Fibroblast of pulmonary artery (primary cell): ENCODE measurements around the gene ZNRF3.

Experiments
- DNase-seq: peaks from one replicate; pipeline ENCODE4 v3.0.0-alpha.2; 2010; ENCODE audit warnings: low read depth
- H3K4me3 ChIP-seq: replicated peaks from 2 replicates; pipeline ENCODE4 v1.5.1; 2011; ENCODE audit warnings: low read depth, mild to moderate bottlenecking, control low read depth, low read length, moderate library complexity
- TF ChIP-seq, protein P1 (sequence below): IDR thresholded peaks from 2 replicates; pipeline ENCODE4 v1.5.1; 2011; ENCODE audit warnings: mild to moderate bottlenecking, control low read depth, low read length, inconsistent platforms; ENCODE audit errors: missing control alignments

Gene ZNRF3

DNA sequence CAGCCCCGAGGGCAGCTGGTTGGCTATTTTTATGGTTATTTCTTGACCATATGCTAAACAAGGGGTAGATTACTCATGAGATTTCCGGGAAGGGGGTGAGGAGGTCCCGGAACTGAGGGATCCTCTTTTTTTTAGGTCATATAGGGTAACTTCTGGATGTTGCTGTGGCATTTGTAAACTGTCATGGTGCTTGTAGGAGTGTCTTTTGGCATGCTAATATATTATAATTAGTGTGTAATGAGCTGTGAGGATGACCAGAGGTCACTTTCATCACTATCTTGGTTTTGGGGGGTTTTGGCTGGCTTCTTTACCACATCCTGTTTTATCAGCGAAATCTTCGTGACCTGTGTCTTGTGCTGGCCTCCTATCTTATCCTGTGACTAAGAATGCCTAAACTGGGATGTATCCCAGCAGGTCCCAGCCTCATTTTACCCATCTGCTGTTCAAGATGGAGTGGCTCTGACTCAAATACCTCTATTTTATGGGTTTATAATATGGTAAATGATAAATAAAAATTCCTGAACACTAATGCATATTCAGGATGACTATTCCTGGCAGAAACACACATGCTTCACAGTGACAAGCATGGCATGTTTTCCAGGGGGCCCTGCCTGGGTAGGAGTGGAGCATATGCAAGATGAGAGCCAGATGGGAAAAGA, 200.7 kb downstream of the ZNRF3 start:
- TF ChIP-seq, protein P1, sequence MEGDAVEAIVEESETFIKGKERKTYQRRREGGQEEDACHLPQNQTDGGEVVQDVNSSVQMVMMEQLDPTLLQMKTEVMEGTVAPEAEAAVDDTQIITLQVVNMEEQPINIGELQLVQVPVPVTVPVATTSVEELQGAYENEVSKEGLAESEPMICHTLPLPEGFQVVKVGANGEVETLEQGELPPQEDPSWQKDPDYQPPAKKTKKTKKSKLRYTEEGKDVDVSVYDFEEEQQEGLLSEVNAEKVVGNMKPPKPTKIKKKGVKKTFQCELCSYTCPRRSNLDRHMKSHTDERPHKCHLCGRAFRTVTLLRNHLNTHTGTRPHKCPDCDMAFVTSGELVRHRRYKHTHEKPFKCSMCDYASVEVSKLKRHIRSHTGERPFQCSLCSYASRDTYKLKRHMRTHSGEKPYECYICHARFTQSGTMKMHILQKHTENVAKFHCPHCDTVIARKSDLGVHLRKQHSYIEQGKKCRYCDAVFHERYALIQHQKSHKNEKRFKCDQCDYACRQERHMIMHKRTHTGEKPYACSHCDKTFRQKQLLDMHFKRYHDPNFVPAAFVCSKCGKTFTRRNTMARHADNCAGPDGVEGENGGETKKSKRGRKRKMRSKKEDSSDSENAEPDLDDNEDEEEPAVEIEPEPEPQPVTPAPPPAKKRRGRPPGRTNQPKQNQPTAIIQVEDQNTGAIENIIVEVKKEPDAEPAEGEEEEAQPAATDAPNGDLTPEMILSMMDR, result no peak
- no peak overlapping the region for H3K4me3 ChIP-seq
- no peak for DNase-seq

DNA sequence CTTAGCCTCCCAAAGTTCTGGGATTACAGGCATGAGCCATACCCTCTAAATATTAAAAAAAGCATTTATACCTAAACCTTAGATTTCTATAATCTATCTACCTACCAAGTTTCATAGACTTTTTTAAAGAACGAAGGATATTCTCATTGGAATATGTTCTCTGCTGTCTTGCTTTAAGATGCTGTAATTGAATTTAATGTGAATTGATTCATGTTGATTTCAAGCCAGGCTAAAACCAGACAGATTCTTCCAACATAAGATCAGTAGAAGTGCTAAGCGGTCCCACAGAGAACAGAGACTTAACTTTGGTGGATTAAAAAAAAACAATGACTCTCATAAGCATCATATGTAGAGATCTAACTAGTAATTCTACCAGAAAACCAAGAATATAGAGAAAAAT, 203.6 kb downstream of the ZNRF3 start:
- no peak overlapping the region for H3K4me3 ChIP-seq
- TF ChIP-seq, protein P1, result no peak
- no peak for DNase-seq

DNA sequence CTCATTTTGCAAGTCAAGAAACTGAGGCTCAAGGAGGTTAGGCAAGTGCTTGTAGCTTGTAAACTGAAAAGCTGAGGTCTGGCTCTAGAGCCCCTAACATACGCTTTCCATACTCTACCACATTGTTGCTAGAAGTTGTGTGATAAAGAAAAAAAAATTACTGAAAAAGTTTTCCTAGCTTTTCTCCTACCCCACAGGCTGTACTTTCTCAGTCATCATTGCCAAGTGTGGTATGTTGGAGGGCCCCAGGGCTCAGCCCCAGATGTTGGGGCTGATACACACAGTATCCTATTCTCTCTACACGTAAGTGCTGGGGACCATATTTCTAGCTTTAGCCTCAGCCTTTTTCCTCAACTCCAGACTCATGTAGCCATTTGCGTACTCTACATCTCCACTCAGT, 205.4 kb downstream of the ZNRF3 start:
- TF ChIP-seq, protein P1, result no peak
- no peak for DNase-seq
- H3K4me3 ChIP-seq, result no peak overlapping the region

DNA sequence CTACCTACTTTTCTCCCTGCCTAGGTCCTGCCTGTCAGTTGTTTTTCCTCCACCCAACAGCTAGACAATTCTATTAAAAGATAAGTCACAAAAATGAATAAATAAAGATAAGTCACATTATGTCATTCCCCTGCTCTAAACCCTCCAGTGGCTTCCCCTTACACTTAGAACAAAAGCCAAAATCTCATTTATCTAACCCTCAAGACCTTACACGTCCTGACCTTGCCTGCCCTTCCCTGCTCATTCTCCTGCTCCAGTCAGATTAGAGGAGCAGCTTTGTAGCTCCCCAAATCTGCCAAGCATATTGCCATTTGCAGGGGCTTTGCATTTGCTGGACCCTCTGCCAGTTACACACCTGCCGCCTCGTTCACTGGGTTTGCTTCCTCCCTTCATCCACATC, 206.1 kb downstream of the ZNRF3 start:
- no peak for DNase-seq
- TF ChIP-seq, protein P1, result no peak
- H3K4me3 ChIP-seq, result no peak overlapping the region

DNA sequence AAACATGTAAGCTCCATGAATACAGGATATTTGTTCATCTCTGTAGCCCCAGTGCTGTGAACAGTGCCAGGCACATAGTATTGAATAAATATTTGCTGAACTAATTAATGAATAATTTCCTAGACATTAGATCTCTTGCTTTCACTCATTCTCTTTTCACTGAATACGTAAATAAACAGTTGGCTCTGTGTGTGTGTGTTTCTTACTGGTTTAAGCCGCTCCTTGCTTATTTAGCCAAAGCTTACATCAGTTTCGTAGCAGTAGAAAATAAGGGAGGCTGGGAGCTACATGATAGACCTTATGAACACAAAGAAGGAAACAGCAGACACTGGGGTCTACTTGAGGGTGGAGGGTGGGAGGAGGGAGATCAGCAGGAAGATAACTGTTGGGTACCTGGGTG, 206.7 kb downstream of the ZNRF3 start:
- H3K4me3 ChIP-seq, result no peak overlapping the region
- DNase-seq, result no peak

DNA sequence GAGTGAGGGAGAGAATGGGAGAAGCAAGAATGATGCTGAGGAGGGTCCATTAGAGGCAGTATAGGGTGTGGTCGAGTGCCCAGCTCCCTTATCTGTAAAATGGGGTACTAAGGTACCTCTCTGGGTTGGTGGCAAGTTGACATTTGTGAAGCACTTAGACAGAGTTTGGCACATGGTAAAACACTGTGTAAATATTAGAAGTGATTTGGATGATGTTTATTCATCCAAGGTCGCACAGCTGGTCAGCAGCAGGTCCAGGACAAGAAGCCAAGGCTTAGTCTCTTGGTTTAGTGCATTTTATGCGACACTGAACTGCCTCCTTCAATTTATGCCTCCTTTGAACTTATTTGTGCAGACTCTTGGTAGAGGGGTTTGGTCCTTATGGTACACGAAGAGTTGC, 208.9 kb downstream of the ZNRF3 start:
- H3K4me3 ChIP-seq, result no peak overlapping the region
- DNase-seq, result no peak
- TF ChIP-seq, protein P1, result no peak

More for the DNA sequence above, 206.7 kb downstream of the ZNRF3 start:
- TF ChIP-seq, protein P1, result no peak

DNA sequence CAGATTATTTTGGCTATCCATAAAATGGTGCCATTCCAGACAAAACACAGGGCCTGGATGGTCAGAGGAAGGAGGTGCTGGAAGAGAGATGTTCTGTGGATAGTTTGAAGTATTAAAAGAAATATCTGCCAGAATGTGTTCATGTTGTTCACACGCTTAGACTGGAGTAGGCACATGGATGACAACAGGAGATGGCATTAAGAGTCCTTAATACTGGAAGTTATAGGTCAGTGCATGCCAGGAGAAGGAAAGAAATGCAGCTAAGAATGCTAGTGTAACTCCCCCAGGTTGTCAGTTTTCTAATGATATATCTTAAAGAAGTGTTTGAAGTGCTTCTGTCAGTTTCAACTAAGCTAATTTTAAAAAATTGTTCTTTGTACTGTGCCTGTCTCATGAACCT, 209.7 kb downstream of the ZNRF3 start:
- H3K4me3 ChIP-seq, result no peak overlapping the region
- DNase-seq, result no peak
- TF ChIP-seq, protein P1, result no peak
